Naive thymus-derived CD8-positive, alpha-beta T cell (primary cell): Measurements from ENCODE around the gene MS4A8. TPM values are rescaled to one million over a fixed set of nuclear protein-coding genes. Genes with fewer than 3 reads are reported as not detected.

Experiments used
- ATAC-seq, 2 donors: fragments of 150-1000 bp; cut with Tn5 transposase in 1 of 2; sonication (Bioruptor Pico), chemical (Tn5 transposase) in 1 of 2; 1 replicate in 1 of 2; 2 replicates in 1 of 2; pipeline ENCODE4 v1.10.0; 2021; ENCODE audit warnings: mild to moderate bottlenecking in 2 of 2, moderate library complexity in 2 of 2
- POLR2A ChIA-PET: fragments of 350-600 bp; sonication (Branson Sonifier 250); formaldehyde crosslinking; loops from one replicate; lab custom pipeline; 2021; ENCODE audit warnings: antibody characterized with exemption; lab: Charles Lee
- DNase-seq, 10 donors: peaks; one replicate each; pipeline versions ENCODE4 v3.0.0 to v3.0.0-alpha.2; 2020 to 2022
- H3K27ac Mint-ChIP-seq, 10 donors: one replicate each; pipeline ENCODE4 v1.8.0; 2020 to 2022; ENCODE audit warnings: mild to moderate bottlenecking in 10 of 10, mixed read lengths in 10 of 10, moderate library complexity in 4 of 10, inconsistent platforms in 1 of 10
- H3K27me3 Mint-ChIP-seq, 5 donors: one replicate each; pipeline ENCODE4 v1.8.0; 2021 to 2022; ENCODE audit warnings: mixed read lengths in 5 of 5
- H3K36me3 Mint-ChIP-seq, 3 donors: one replicate each; pipeline ENCODE4 v1.8.0; 2020 to 2022; ENCODE audit warnings: mixed read lengths in 3 of 3, mild to moderate bottlenecking in 2 of 3, inconsistent platforms in 1 of 3
- H3K4me1 Mint-ChIP-seq, 4 donors: one replicate each; pipeline ENCODE4 v1.8.0; 2021 to 2022; ENCODE audit warnings: mixed read lengths in 4 of 4
- H3K4me3 Mint-ChIP-seq, 10 donors: one replicate each; pipeline ENCODE4 v1.8.0; 2020 to 2022; ENCODE audit warnings: mild to moderate bottlenecking in 10 of 10, mixed read lengths in 10 of 10, moderate library complexity in 6 of 10, inconsistent platforms in 1 of 10
- H3K9me3 Mint-ChIP-seq, 9 donors: one replicate each; pipeline ENCODE4 v1.8.0; 2020 to 2022; ENCODE audit warnings: mixed read lengths in 9 of 9, mild to moderate bottlenecking in 3 of 9, inconsistent platforms in 1 of 9, moderate library complexity in 1 of 9
- polyA plus RNA-seq, 3 donors: library from polyadenylated mRNA; unstranded; fragments of 300-500 nt; fragmentation: Illumina TruSeq; gene quantifications; one replicate each; pipeline ENCODE4 v1.2.3, GENCODE V29; 2021
- total RNA-seq, 8 experiments: library from RNA in 2 of 8; stranded (reverse) in 2 of 8; gene quantifications; one replicate each; pipeline ENCODE4 v1.2.3 and lab custom pipeline; 2021 to 2026

Gene MS4A8
- total and polyA plus RNA-seq, 5 experiments from 2014 or later: not detected

DNA sequence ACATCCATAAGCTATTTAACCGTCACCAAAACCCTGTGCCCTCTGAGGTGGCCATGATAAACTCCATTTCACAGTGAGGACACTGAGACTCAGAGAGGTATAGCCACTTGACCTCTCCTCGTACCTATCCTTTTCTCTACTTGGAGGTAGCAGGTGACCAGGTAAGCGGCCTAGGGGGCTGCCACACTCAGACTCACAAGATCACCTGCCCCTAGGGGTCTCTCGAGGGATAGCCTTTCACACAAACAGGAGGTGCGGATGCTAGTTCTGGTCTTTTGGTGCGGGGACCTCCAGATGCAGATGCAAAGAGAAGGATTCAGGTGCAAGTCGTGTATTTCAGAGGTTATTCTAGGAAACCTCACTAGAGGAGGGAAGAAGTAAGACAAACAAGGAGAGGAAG, 39.7 kb downstream of the MS4A8 start:
- POLR2A ChIA-PET: no interaction called here
- H3K4me1 Mint-ChIP-seq: no peaks in the 10 kb centered on the region
- H3K27ac Mint-ChIP-seq: no peak overlapping the region
- DNase-seq: no peak
- H3K36me3 Mint-ChIP-seq: no peaks in the 10 kb centered on the region
- H3K27me3 Mint-ChIP-seq: peaks cover 9 to 20% (median 18%) of the 10 kb centered on the region in 5 donors
- no peak for ATAC-seq
- H3K4me3 Mint-ChIP-seq: no peak overlapping the region
- peaks cover 0 to 3% (median 0%) of the 10 kb centered on the region in 9 donors for H3K9me3 Mint-ChIP-seq

DNA sequence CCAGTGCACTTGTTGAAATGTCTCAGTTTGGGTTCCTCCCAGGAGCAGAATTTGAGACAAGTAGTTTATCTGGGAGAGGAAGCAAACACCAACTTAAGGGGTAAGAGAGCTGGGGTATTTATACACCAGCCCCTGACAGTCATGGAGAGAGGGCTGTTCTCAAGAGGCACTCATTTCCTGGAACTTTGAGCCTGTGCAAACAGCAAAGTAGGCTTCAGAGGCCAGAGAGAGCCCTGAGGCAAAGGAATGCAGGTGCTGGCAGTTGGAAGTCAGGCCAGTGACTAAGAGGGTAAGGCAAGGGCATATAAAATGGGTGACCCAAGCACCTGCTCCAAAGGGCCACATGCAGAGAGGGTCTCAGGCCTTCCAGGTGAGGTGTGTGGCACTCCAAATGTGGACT, 41.2 kb downstream of the MS4A8 start:
- no peak for ATAC-seq
- POLR2A ChIA-PET: no interaction called here
- no peak overlapping the region for H3K4me3 Mint-ChIP-seq
- H3K36me3 Mint-ChIP-seq: no peaks in the 10 kb centered on the region
- H3K4me1 Mint-ChIP-seq: no peaks in the 10 kb centered on the region
- peaks cover 0 to 5% (median 0%) of the 10 kb centered on the region in 9 donors for H3K9me3 Mint-ChIP-seq
- no peak for DNase-seq
- H3K27ac Mint-ChIP-seq: no peak overlapping the region
- peaks cover 12 to 27% (median 18%) of the 10 kb centered on the region in 5 donors for H3K27me3 Mint-ChIP-seq

DNA sequence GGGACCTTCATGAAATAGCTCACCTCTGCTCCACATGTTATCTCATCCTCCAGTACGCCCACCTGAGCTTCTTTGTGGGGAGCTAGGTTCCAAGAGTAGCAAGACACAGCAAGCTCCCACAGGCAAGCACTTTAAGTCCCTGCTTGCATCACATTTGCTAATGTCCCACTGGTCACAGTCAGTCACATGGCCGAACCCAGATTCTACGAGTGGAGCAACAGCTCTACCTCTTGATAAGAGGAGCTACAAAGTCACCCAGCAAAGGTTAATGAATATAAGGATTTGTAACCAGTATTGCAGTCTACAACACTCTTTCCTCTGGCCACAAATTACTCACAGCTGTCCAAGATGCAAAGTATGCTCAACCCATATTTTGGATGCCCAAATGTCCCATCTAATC, 42.0 kb downstream of the MS4A8 start:
- no peak for ATAC-seq
- Mint-ChIP-seq H3K36me3 (no peaks in the 10 kb centered on the region), H3K4me3 (no peak overlapping the region), H3K27me3 (peaks cover 11 to 32% (median 18%) of the 10 kb centered on the region in 5 donors), H3K4me1 (no peaks in the 10 kb centered on the region), H3K27ac (no peak overlapping the region), H3K9me3 (peaks cover 0 to 5% (median 0%) of the 10 kb centered on the region in 9 donors)
- POLR2A ChIA-PET: no interaction called here
- no peak for DNase-seq

DNA sequence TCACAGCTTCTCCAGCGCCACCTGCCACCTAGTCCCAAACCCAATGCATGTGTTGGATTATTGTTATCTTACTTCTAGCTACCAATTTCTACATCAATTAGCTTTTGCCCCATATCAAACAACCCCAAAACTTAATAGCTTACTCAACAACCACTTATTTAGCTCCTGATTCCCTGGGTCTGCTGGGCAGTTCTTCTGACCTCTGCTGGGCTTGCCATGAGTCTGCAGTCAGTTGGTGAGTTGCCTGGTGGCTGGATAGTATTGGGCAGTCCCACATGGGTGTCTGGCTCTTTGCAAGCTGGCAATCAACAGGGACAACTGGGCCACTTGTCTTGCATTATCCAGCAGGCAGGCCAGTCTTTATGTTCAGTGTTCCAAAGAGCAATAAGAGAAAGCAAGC, 43.6 kb downstream of the MS4A8 start:
- ATAC-seq (no peak), DNase-seq (no peak)
- no peak overlapping the region for H3K4me3 Mint-ChIP-seq
- H3K27ac Mint-ChIP-seq: no peak overlapping the region
- POLR2A ChIA-PET: no interaction called here
- H3K9me3 Mint-ChIP-seq: peaks cover 0 to 5% (median 0%) of the 10 kb centered on the region in 9 donors
- H3K27me3 Mint-ChIP-seq: peaks cover 13 to 24% (median 17%) of the 10 kb centered on the region in 5 donors
- no peaks in the 10 kb centered on the region for H3K36me3 Mint-ChIP-seq
- peaks cover 0 to 3% (median 0%) of the 10 kb centered on the region in 4 donors for H3K4me1 Mint-ChIP-seq

DNA sequence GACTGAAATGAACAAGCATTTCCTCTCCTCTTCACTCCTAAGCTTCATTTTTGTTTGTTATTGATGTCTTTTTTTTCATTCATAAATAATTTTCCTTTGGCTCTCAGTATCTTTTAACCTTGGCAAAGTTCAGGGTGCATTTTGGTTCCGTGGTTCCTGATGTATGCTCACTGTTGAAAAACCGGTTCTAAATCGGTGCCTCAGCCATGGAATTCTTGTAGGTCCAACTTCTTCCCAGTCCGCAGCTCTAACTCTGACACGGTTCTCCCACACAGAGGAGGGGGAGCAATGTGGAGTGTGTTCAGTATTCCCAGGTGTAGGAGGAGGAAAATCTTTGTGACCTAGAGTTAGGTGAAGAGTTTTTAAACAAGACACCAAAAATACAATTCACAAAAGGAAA, 44.7 kb downstream of the MS4A8 start:
- no peak overlapping the region for H3K4me3 Mint-ChIP-seq
- H3K36me3 Mint-ChIP-seq: no peaks in the 10 kb centered on the region
- POLR2A ChIA-PET: no interaction called here
- H3K27ac Mint-ChIP-seq: no peak overlapping the region
- ATAC-seq (no peak), DNase-seq (no peak)
- H3K27me3 Mint-ChIP-seq: peaks cover 7 to 16% (median 8%) of the 10 kb centered on the region in 5 donors
- peaks cover 0 to 5% (median 0%) of the 10 kb centered on the region in 9 donors for H3K9me3 Mint-ChIP-seq
- peaks cover 0 to 3% (median 0%) of the 10 kb centered on the region in 4 donors for H3K4me1 Mint-ChIP-seq

DNA sequence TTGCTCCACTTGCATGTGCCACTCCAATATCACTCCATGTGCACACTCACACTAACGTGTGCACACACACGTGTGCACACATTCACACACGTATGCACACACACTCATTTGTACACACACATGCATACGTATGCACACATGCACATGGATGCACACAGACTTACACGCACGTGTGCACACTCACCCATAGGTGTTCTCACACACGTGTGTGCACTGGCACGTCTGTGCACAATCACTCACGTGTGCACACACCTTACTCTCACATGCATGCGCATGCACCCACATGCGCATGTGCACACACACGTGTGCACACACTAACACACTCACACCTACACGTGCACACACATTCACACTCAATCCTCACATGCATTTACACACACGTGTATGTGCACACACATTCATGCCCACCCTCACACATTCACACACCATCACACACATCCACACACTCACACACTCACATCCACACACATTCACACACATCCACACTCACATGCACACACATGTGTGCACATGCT, 48.0 kb downstream of the MS4A8 start:
- Mint-ChIP-seq H3K9me3 (peaks cover 0 to 5% (median 0%) of the 10 kb centered on the region in 9 donors), H3K4me1 (peaks cover 0 to 3% (median 0%) of the 10 kb centered on the region in 4 donors), H3K36me3 (no peaks in the 10 kb centered on the region), H3K4me3 (no peak overlapping the region), H3K27me3 (peaks cover 14 to 37% (median 21%) of the 10 kb centered on the region in 5 donors), H3K27ac (no peak overlapping the region)
- ATAC-seq: no peak
- POLR2A ChIA-PET: no interaction called here
- no peak for DNase-seq

DNA sequence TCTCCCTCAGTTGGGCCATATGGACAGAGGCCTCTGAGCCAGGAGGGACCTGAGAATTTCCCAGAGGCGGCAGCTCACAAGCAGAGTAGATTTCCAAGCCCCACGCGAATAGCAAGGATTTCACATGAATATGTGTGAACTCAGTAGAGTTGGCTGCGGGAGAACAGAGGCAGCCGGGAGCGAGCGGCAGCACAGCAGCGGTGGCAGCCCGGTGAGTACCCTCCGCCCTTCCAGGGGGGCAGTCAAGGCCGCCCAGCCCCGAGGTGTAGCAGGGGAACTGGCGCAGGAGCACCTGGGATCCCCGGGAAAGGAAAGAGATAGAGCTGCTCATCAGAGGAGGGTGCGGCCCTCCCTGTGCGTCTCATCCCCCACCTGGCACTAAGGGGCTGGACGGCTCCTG, 48.8 kb downstream of the MS4A8 start:
- Mint-ChIP-seq H3K4me1 (peaks cover 0 to 3% (median 0%) of the 10 kb centered on the region in 4 donors), H3K36me3 (no peaks in the 10 kb centered on the region), H3K4me3 (no peak overlapping the region), H3K27ac (no peak overlapping the region), H3K27me3 (peaks cover 16 to 41% (median 24%) of the 10 kb centered on the region in 5 donors), H3K9me3 (peaks cover 0 to 5% (median 0%) of the 10 kb centered on the region in 9 donors)
- DNase-seq (no peak), ATAC-seq (no peak)
- POLR2A ChIA-PET: no interaction called here

DNA sequence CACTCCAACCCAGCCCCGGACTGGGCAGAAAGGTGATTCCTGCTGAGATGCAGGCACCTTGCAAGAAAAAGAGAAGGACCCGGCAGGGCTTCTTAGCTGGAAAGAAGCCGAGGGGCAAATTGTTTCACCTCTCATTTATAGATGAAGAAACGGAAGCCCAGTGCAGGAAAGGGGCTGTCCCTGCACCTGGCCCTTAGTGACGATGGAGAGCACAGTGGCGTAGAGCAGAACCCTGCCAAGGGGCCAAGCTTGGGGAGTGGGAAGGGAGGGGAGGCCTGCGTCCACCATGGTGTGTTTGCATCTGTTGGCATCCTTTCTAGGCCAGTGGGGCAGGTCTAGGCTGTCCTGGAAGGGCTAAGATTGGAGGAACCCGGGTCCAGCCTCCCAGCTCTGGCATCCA, 49.4 kb downstream of the MS4A8 start:
- peaks cover 16 to 41% (median 24%) of the 10 kb centered on the region in 5 donors for H3K27me3 Mint-ChIP-seq
- H3K36me3 Mint-ChIP-seq: no peaks in the 10 kb centered on the region
- H3K4me3 Mint-ChIP-seq: no peak overlapping the region
- peaks cover 0 to 3% (median 0%) of the 10 kb centered on the region in 4 donors for H3K4me1 Mint-ChIP-seq
- POLR2A ChIA-PET: no interaction called here
- H3K27ac Mint-ChIP-seq: no peak overlapping the region
- ATAC-seq (no peak), DNase-seq (no peak)
- peaks cover 0 to 5% (median 0%) of the 10 kb centered on the region in 9 donors for H3K9me3 Mint-ChIP-seq

DNA sequence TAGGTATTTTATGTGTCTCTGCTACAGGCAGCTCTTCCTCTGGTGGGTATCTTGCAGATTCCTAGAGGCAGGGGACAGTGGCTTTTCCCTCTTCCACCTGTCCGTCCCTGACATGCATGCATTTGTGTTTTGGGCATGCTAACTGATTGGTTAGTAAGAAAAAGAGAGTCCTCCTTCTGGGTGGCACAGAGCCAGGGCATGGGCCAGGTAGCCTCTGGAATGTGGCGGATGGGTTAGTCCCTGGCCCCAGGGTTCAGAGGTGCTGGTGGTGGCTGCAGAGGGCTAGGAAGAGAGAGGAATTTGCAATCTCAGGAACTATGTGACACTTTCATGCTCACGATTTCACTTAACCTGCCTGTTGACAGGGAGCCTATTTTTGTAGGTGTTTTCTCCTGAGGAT, 51.5 kb downstream of the MS4A8 start:
- no peaks in the 10 kb centered on the region for H3K9me3 Mint-ChIP-seq
- H3K27ac Mint-ChIP-seq: no peak overlapping the region
- no peak overlapping the region for H3K4me3 Mint-ChIP-seq
- ATAC-seq (no peak), DNase-seq (no peak)
- H3K36me3 Mint-ChIP-seq: no peaks in the 10 kb centered on the region
- POLR2A ChIA-PET: no interaction called here
- H3K27me3 Mint-ChIP-seq: peaks cover 12 to 31% (median 16%) of the 10 kb centered on the region in 5 donors
- H3K4me1 Mint-ChIP-seq: peaks cover 0 to 3% (median 0%) of the 10 kb centered on the region in 4 donors

DNA sequence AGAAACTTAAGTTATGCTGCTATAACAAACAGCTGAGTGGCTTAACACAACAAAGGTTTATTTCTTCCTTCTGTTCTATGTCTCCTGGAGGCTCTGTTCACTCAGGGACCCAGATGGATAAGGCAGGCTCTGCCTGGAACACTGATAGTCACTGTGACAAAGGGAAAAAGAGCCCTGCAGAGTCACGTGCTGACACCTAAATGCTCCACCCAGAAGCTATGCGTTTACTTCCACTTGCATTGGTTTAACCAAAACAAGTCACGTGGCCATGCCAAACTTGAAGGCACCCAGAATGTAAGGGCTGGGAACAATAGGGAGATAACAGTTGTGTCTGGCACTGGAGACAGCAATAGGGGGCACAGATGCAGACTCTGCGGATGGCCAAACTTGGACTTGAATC, 53.9 kb downstream of the MS4A8 start:
- ATAC-seq: no peak
- Mint-ChIP-seq H3K27me3 (peaks cover 17 to 40% (median 20%) of the 10 kb centered on the region in 5 donors), H3K4me3 (no peak overlapping the region)

DNA sequence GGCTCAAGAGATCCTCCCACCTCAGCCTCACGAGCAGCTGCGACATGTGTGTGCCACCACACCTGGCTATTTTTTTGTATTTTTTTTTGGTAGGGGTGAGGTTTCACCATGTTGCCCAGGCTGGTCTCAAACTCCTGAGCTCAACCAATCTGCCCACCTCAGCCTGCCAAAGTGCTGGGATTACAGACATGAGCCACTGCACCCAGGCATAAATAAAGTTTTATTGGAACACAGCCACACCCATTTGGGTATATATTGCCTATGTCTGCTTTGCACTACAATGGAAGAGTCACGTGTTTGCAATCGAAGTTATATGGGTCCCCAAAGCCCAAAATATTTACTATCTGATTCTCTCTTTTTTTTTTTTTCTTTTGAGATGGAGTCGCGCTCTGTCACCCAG, 55.5 kb downstream of the MS4A8 start:
- DNase-seq: no peak
- ATAC-seq: no peak
- no peaks in the 10 kb centered on the region for H3K36me3 Mint-ChIP-seq
- peaks cover 0 to 7% (median 0%) of the 10 kb centered on the region in 4 donors for H3K4me1 Mint-ChIP-seq
- no peak overlapping the region for H3K4me3 Mint-ChIP-seq
- H3K27me3 Mint-ChIP-seq: peaks cover 22 to 50% (median 28%) of the 10 kb centered on the region in 5 donors
- POLR2A ChIA-PET: no interaction called here
- no peak overlapping the region for H3K27ac Mint-ChIP-seq
- H3K9me3 Mint-ChIP-seq: no peaks in the 10 kb centered on the region

More for the DNA sequence above, 53.9 kb downstream of the MS4A8 start:
- Mint-ChIP-seq H3K27ac (peak overlapping the region in 1 of 10 donors; percentile 7), H3K9me3 (no peaks in the 10 kb centered on the region), H3K36me3 (no peaks in the 10 kb centered on the region), H3K4me1 (no peaks in the 10 kb centered on the region)
- DNase-seq: no peak
- POLR2A ChIA-PET: no interaction called here

DNA sequence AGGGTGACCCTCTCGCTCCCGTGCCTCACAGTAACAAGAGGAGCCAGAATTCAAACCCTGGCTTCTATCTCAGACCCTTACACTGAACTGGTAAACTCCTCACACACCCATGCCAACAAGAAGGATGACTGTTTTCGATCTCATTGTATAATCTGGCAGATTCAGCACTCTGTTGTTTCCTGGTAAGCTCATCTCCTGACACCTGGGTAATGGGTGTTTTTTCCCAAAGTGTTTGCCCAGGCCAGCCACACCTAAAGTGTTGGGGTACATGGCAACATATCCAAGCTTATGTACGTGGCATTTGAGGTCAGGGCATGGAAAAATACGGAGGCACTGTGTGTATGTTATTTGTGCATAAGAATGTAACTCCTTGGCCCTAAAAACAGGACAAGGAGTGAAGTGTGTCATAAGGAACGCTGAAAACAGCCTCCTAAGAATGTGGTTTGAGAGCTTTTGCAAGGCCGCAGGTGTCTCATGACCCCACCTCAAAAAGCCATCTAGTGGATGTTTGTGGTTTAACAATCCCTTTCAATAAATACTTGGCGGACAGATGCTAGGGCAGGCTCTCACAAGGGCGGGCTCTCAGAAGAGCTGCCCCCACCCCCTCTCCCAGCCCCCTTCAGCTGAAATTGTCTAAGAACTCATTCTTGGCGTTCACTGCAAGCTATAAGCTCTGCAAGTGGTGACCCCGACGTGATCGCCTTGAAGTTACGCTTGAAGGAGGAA, 57.1 kb downstream of the MS4A8 start, which contains the start of gene MS4A15:
Gene MS4A15 (plus strand): TSS at position 561 of the 726 bp plus-strand sequence. CDS start 6,867 bp downstream, outside the sequence.
- H3K4me1 Mint-ChIP-seq: peaks cover 0 to 9% (median 0%) of the 10 kb centered on the region in 4 donors
- POLR2A ChIA-PET: no interaction called here
- peaks cover 28 to 53% (median 32%) of the 10 kb centered on the region in 5 donors for H3K27me3 Mint-ChIP-seq
- DNase-seq: no peak
- no peaks in the 10 kb centered on the region for H3K36me3 Mint-ChIP-seq
- ATAC-seq: no peak
- no peak within 1 kb of the TSS for H3K4me3 Mint-ChIP-seq
- no peak within 1 kb of the TSS for H3K27ac Mint-ChIP-seq
- H3K9me3 Mint-ChIP-seq: no peaks in the 10 kb centered on the region

DNA sequence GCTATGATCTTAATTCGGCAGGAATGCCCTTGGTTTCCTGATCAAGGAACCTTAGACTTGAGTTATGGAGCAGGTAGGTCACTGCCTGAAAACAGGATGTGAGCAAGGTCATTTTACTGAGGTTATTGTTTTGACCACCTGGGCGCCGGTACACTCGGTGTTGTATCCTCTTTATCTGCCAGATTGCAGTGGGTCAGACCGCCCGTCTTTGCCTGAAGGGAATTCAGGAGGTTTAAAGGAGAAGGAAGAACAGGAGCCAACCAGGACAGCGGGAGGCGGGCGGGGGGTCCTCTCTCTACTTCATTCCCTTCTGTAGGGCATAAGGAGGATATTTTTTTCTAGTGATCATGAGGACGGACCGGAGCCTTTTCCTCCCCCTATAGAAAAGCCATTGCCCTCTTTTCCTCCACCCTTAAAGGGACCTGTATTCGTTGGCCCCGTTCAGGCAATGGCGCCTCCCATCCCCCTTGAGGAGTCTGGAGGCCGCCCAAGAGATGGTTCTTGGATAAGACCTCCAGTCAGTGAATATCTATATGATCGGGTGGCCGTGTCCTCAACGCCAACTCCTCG, 57.9 kb downstream of the MS4A8 start:
- H3K27ac Mint-ChIP-seq: no peak overlapping the region
- H3K4me3 Mint-ChIP-seq: no peak overlapping the region
- no peaks in the 10 kb centered on the region for H3K9me3 Mint-ChIP-seq
- no peak for ATAC-seq
- POLR2A ChIA-PET: no interaction called here
- peaks cover 26 to 49% (median 30%) of the 10 kb centered on the region in 5 donors for H3K27me3 Mint-ChIP-seq
- H3K36me3 Mint-ChIP-seq: no peaks in the 10 kb centered on the region
- H3K4me1 Mint-ChIP-seq: peaks cover 0 to 12% (median 0%) of the 10 kb centered on the region in 4 donors
- DNase-seq: no peak
